H1 (cell line): ENCODE data around the gene RRP12. TPM values are rescaled to one million over a fixed set of nuclear protein-coding genes. Genes with fewer than 3 reads are reported as not detected.

ENCODE experiments used
- CTCF ChIA-PET: fragments of 300-600 bp; sonication (Branson Sonifier 250); formaldehyde crosslinking; loops from one replicate; lab custom pipeline; 2021; ENCODE audit not compliant: partially characterized antibody; lab: Charles Lee
- POLR2A ChIA-PET: fragments of 300-600 bp; sonication (Branson Sonifier 250); formaldehyde crosslinking; loops from one replicate; lab custom pipeline; 2021; ENCODE audit warnings: inconsistent platforms; ENCODE audit not compliant: partially characterized antibody; lab: Charles Lee
- DNase-seq, 2 experiments: peaks; one replicate each; pipeline versions ENCODE4 v3.0.0 to v3.0.0-alpha.2; 2010 to 2022; ENCODE audit warnings: low spot score in 2 of 2, low read depth in 1 of 2, mixed read lengths in 1 of 2
- FAIRE-seq: peaks from 2 replicates; lab custom pipeline; 2011; peaks lifted over from hg19 to GRCh38; lab: Jason Lieb, UNC
- H2AFZ ChIP-seq: 2 replicates; pipeline ENCODE4 v1.8.1; 2012; ENCODE audit warnings: low read length, inconsistent platforms
- H2AK5ac ChIP-seq: 2 replicates; pipeline ENCODE4 v1.6.1; 2013; ENCODE audit warnings: low read depth, low read length
- H2BK120ac ChIP-seq: replicated peaks from 2 replicates; pipeline ENCODE3; 2013; ENCODE audit warnings: low read depth, low read length, inconsistent platforms
- H2BK12ac ChIP-seq: 2 replicates; pipeline ENCODE4 v1.6.1; 2013; ENCODE audit warnings: low read depth, low read length
- H2BK15ac ChIP-seq: 2 replicates; pipeline ENCODE4 v1.6.1; 2013; ENCODE audit warnings: low read length
- H2BK20ac ChIP-seq: 2 replicates; pipeline ENCODE4 v1.6.1; 2013; ENCODE audit warnings: low read length
- H2BK5ac ChIP-seq: 2 replicates; pipeline ENCODE4 v1.6.1; 2013; ENCODE audit warnings: low read depth, low read length
- H3K14ac ChIP-seq: 2 replicates; pipeline ENCODE4 v1.6.1; 2013; ENCODE audit warnings: inconsistent platforms; ENCODE audit not compliant: insufficient read length
- H3K18ac ChIP-seq: 2 replicates; pipeline ENCODE4 v1.6.1; 2013; ENCODE audit warnings: low read length; ENCODE audit errors: extremely low read depth
- H3K23ac ChIP-seq: 2 replicates; pipeline ENCODE4 v1.6.1; 2013; ENCODE audit warnings: inconsistent platforms; ENCODE audit not compliant: insufficient read length
- H3K23me2 ChIP-seq: 2 replicates; pipeline ENCODE4 v1.6.1; 2013; ENCODE audit warnings: low read depth, low read length
- H3K27ac ChIP-seq: 2 replicates; pipeline ENCODE4 v1.6.1; 2011; ENCODE audit warnings: low read depth, low read length, inconsistent platforms
- H3K27me3 ChIP-seq, 4 experiments: replicated peaks in 1 of 4; 1 replicate in 1 of 4; 2 replicates in 3 of 4; pipeline versions ENCODE4 v1.6.1 to v1.8.1; 2011 to 2013; ENCODE audit warnings: low read length in 3 of 4, mild to moderate bottlenecking in 3 of 4, inconsistent platforms in 2 of 4, mixed read lengths in 2 of 4, moderate library complexity in 1 of 4; ENCODE audit not compliant: control insufficient read depth in 3 of 4, insufficient read depth in 3 of 4; ENCODE audit errors: extremely low read depth in 1 of 4
- H3K36me3 ChIP-seq, 4 experiments: 2 replicates each; pipeline versions ENCODE4 v1.6.1 to v1.8.1; 2011 to 2013; ENCODE audit warnings: mild to moderate bottlenecking in 4 of 4, low read length in 3 of 4, moderate library complexity in 2 of 4, control low read depth in 1 of 4, inconsistent platforms in 1 of 4; ENCODE audit not compliant: insufficient read depth in 4 of 4, control insufficient read depth in 2 of 4
- H3K4ac ChIP-seq: replicated peaks from 2 replicates; pipeline ENCODE3; 2013; ENCODE audit warnings: low read length, low read depth, mixed read lengths, inconsistent platforms; ENCODE audit not compliant: insufficient read length
- H3K4me1 ChIP-seq, 4 experiments: replicated peaks in 1 of 4; 1 replicate in 1 of 4; 2 replicates in 3 of 4; pipeline versions ENCODE4 v1.6.1 to v1.8.1; 2011 to 2013; ENCODE audit warnings: low read length in 3 of 4, inconsistent platforms in 2 of 4, mixed read lengths in 1 of 4; ENCODE audit not compliant: insufficient read depth in 4 of 4, control insufficient read depth in 3 of 4
- H3K4me2 ChIP-seq, 2 experiments: 2 replicates each; pipeline versions ENCODE4 v1.6.1 to v1.8.1; 2011 to 2013; ENCODE audit warnings: low read depth in 2 of 2, low read length in 2 of 2, control low read depth in 1 of 2, inconsistent platforms in 1 of 2, mild to moderate bottlenecking in 1 of 2; ENCODE audit not compliant: insufficient read depth in 1 of 2
- H3K4me3 ChIP-seq, 4 experiments: fragments of 200-600, 300-600 bp in 1 of 4; sonication (generic), shearing (Covaris generic), sonication (Bioruptor Twin) in 1 of 4; 2 replicates each; pipeline versions ENCODE4 v1.5.1 to v1.8.1; 2011 to 2016; ENCODE audit warnings: low read length in 4 of 4, low read depth in 3 of 4, control low read depth in 2 of 4, inconsistent platforms in 2 of 4, mild to moderate bottlenecking in 2 of 4, mixed read lengths in 1 of 4, moderate library complexity in 1 of 4; ENCODE audit not compliant: insufficient read depth in 2 of 4; ENCODE audit errors: extremely low read depth in 1 of 4
- H3K56ac ChIP-seq: replicated peaks from 2 replicates; pipeline ENCODE3; 2013; ENCODE audit warnings: low read depth, mild to moderate bottlenecking, mixed read lengths, low read length, inconsistent platforms; ENCODE audit not compliant: insufficient read length
- H3K79me1 ChIP-seq: 2 replicates; pipeline ENCODE4 v1.6.1; 2013; ENCODE audit warnings: low read depth, low read length, control low read depth
- H3K79me2 ChIP-seq, 2 experiments: 2 replicates each; pipeline versions ENCODE4 v1.6.1 to v1.8.1; 2012 to 2013; ENCODE audit warnings: low read length in 2 of 2, mild to moderate bottlenecking in 2 of 2, inconsistent platforms in 1 of 2; ENCODE audit not compliant: insufficient read depth in 2 of 2, control insufficient read depth in 1 of 2
- H3K9ac ChIP-seq, 4 experiments: replicated peaks in 1 of 4; 1 replicate in 1 of 4; 2 replicates in 3 of 4; pipeline versions ENCODE4 v1.6.1 to v1.8.1; 2011 to 2013; ENCODE audit warnings: low read depth in 3 of 4, low read length in 3 of 4, control low read depth in 2 of 4, mild to moderate bottlenecking in 2 of 4, moderate library complexity in 2 of 4, inconsistent platforms in 1 of 4; ENCODE audit errors: extremely low read depth in 1 of 4
- H3K9me3 ChIP-seq, 2 experiments: 2 replicates each; pipeline versions ENCODE4 v1.6.1 to v1.8.1; 2012 to 2013; ENCODE audit warnings: mild to moderate bottlenecking in 2 of 2, moderate library complexity in 2 of 2, control low read depth in 1 of 2, inconsistent platforms in 1 of 2, low read depth in 1 of 2, low read length in 1 of 2, mixed read lengths in 1 of 2; ENCODE audit not compliant: insufficient read depth in 2 of 2
- H4K20me1 ChIP-seq, 2 experiments: replicated peaks in 1 of 2; 2 replicates each; pipeline versions ENCODE3 to v1.8.1; 2011 to 2013; ENCODE audit warnings: inconsistent platforms in 2 of 2, low read length in 2 of 2, mild to moderate bottlenecking in 1 of 2; ENCODE audit not compliant: insufficient read depth in 2 of 2, control insufficient read depth in 1 of 2
- H4K5ac ChIP-seq: 2 replicates; pipeline ENCODE4 v1.6.1; 2013; ENCODE audit warnings: low read length, low read depth, mixed read lengths, inconsistent platforms; ENCODE audit not compliant: insufficient read length
- H4K8ac ChIP-seq: 2 replicates; pipeline ENCODE4 v1.8.0; 2013; ENCODE audit warnings: mild to moderate bottlenecking, moderate library complexity, low read length, inconsistent platforms; ENCODE audit not compliant: insufficient read depth; ENCODE audit errors: extremely low read depth
- H4K91ac ChIP-seq: replicated peaks from 2 replicates; pipeline ENCODE3; 2013; ENCODE audit warnings: low read length, mixed read lengths, inconsistent platforms; ENCODE audit not compliant: insufficient read length
- ATF3 ChIP-seq: IDR thresholded peaks from 2 replicates; pipeline ENCODE4 v1.6.1; 2011; ENCODE audit warnings: low read depth, mild to moderate bottlenecking, low read length; ENCODE audit not compliant: insufficient read depth
- EGR1 ChIP-seq: IDR thresholded peaks from 2 replicates; pipeline ENCODE4 v1.6.1; 2011; ENCODE audit warnings: low read depth, low read length, borderline replicate concordance
- FOSL1 ChIP-seq: IDR thresholded peaks from 2 replicates; pipeline ENCODE4 v1.6.1; 2011; ENCODE audit warnings: mild to moderate bottlenecking, low read depth, low read length, moderate library complexity; ENCODE audit not compliant: insufficient read depth
- JUN ChIP-seq: IDR thresholded peaks from 2 replicates; pipeline ENCODE4 v1.6.1; 2011; ENCODE audit warnings: low read depth, mild to moderate bottlenecking, improper control_type of control experiment, low read length
- KDM1A ChIP-seq: fragments of 200-600, 300-600 bp; sonication (generic); IDR thresholded peaks from 2 replicates; pipeline ENCODE4 v1.7.1; 2016; ENCODE audit warnings: mild to moderate bottlenecking, low read length, borderline replicate concordance
- NRF1 ChIP-seq: IDR thresholded peaks from 2 replicates; pipeline ENCODE4 v1.6.1; 2011; ENCODE audit warnings: mild to moderate bottlenecking, low read depth, low read length, improper control_type of control experiment
- POU5F1 ChIP-seq: IDR thresholded peaks from 2 replicates; pipeline ENCODE4 v1.6.1; 2011; ENCODE audit warnings: low read depth, mild to moderate bottlenecking, low read length, moderate library complexity
- RAD21 ChIP-seq, 2 experiments: IDR thresholded peaks in 1 of 2; conservative IDR thresholded peaks in 1 of 2; 2 replicates each; pipeline ENCODE4 v1.6.1; 2011; ENCODE audit warnings: low read depth in 2 of 2, low read length in 2 of 2, improper control_type of control experiment in 1 of 2, inconsistent platforms in 1 of 2, mild to moderate bottlenecking in 1 of 2, moderate library complexity in 1 of 2
- RFX5 ChIP-seq: IDR thresholded peaks from 2 replicates; pipeline ENCODE4 v1.6.1; 2011; ENCODE audit warnings: low read depth, low read length, improper control_type of control experiment, borderline replicate concordance
- SAP30 ChIP-seq: fragments of 300-600 bp; sonication (generic); IDR thresholded peaks from 2 replicates; pipeline ENCODE4 v1.7.1; 2012; ENCODE audit warnings: low read length, moderate library complexity, mild to moderate bottlenecking, inconsistent platforms; ENCODE audit not compliant: insufficient read depth, insufficient replicate concordance
- TAF7 ChIP-seq: optimal IDR thresholded peaks from 2 replicates; pipeline ENCODE3; 2011; ENCODE audit warnings: low read depth, mild to moderate bottlenecking, inconsistent platforms, low read length, moderate library complexity, borderline replicate concordance
- ZNF274 ChIP-seq: IDR thresholded peaks from 2 replicates; pipeline ENCODE4 v1.7.0; 2012; ENCODE audit warnings: low read length, borderline replicate concordance; ENCODE audit errors: extremely low read depth
- WGBS, 2 experiments: shearing (Covaris generic) in 1 of 2; methylation state at CpG; one replicate each; pipeline versions ENCODE4 v1.1.6 to v1.1.7; 2013 to 2015; ENCODE audit warnings: low lambda C conversion rate in 2 of 2, mixed read lengths in 2 of 2, inconsistent platforms in 1 of 2, low coverage in 1 of 2, missing lambda C conversion rate in 1 of 2; ENCODE audit not compliant: insufficient replicate concordance in 2 of 2, insufficient coverage in 1 of 2, insufficient read length in 1 of 2; ENCODE audit errors: extremely low coverage in 1 of 2, missing lambda C conversion rate in 1 of 2; 5-methylcytosine and 5-hydroxymethylcytosine counted together
- polyA plus RNA-seq, 7 experiments: library from polyadenylated mRNA; depleted of rRNA in 3 of 7; stranded (reverse) in 5 of 7; unstranded in 2 of 7; fragments of >200 nt in 5 of 7; fragments of 200-250 nt in 2 of 7; gene quantifications; 1 replicate in 5 of 7; 2 replicates in 1 of 7; 4 replicates in 1 of 7; pipeline versions ENCODE4 v1.2.1 to v1.2.3, GENCODE V29; 2011 to 2013; ENCODE audit warnings: missing spikeins in 2 of 7, mixed read lengths in 2 of 7
- total RNA-seq: library from RNA; stranded (reverse); fragmentation: NEBNext Ultra II Directional; extraction: Animal tissue kit (Norgen Biotek cat#: 25700); gene quantifications from 2 replicates; pipeline ENCODE4 v1.2.1, GENCODE V29; 2021

The RRP12 gene
- total and polyA plus RNA-seq, 2 of the 8 experiments (the other 6 are each of a cell fraction or from before 2014, with no cell fraction given) = 21.0 to 65.8 TPM

- Histone ChIP-seq H3K23me2 (no peaks in the 10 kb centered on the region), H2BK20ac (no peak overlapping the region), H2BK120ac (no peak overlapping the region), H3K27me3 (no peaks in the 10 kb centered on the region), H3K4me2 (no peak overlapping the region), H2BK5ac (no peak overlapping the region), H4K5ac (no peak overlapping the region), H4K91ac (no peak overlapping the region), H3K9ac (no peak overlapping the region), H3K56ac (no peak overlapping the region), H3K18ac (no peak overlapping the region), H3K27ac (no peak overlapping the region), H2BK15ac (no peak overlapping the region), H3K14ac (no peak overlapping the region), H3K9me3 (no peaks in the 10 kb centered on the region), H4K20me1 (peaks cover 0 to 3% of the 10 kb centered on the region in 2 experiments), H3K79me1 (no peaks in the 10 kb centered on the region), H4K8ac (no peak overlapping the region), H3K4me3 (no peak overlapping the region), H3K4ac (no peak overlapping the region), H3K79me2 (no peaks in the 10 kb centered on the region), H2AFZ (no peak overlapping the region), H2BK12ac (no peak overlapping the region), H2AK5ac (no peak overlapping the region), H3K4me1 (peaks cover 0 to 8% (median 4%) of the 10 kb centered on the region in 4 experiments; a peak in 4 of 7 replicates), H3K23ac (no peak overlapping the region), H3K36me3 (peaks cover 2 to 13% (median 10%) of the 10 kb centered on the region in 4 experiments; a peak in 7 of 8 replicates)
- no peak for FAIRE-seq
- WGBS, 2 experiments = 97% methylated on average over 4 of the region's 4 CpGs; no CpG with 5 or more reads in 1 of the 2 experiments
- no peak for DNase-seq
- ChIA-PET POLR2A (no interaction called here), CTCF (interaction anchor here (0.6 to 7.2 kb wide), 7 partner anchors 8 to 272 kb away, joined by 3 to 45 read pairs (median 3); no protein-coding TSS in a partner anchor)
- TF ChIP-seq EGR1 (no peak), JUN (no peak), RAD21 (IDR thresholded peaks at IDR 0.05 in 1 of 2, conservative IDR thresholded peaks at IDR 0.05 in 1 of 2; ENCODE audit: low read depth in 2 of 2, low read length in 2 of 2) (no peak), SAP30 (no peak), KDM1A (no peak), RFX5 (no peak), TAF7 (no peak), ZNF274 (no peak), NRF1 (no peak), POU5F1 (no peak), ATF3 (no peak), FOSL1 (no peak)
These were observed 47.2 kb downstream of the RRP12 start for GRCh38 chr10:97353945-97354344.
